PC-3 (cell line): ENCODE measurements around the gene VPS13A.

Source experiments
- EZH2 ChIP-seq: fragments of 300-600 bp; sonication (generic); IDR thresholded peaks from one replicate; pipeline ENCODE4 v1.6.1; 2017; ENCODE audit warnings: antibody characterized with exemption, mild to moderate bottlenecking, low read length; ENCODE audit not compliant: unreplicated experiment
- EZH2phosphoT487 ChIP-seq: fragments of 300-600 bp; sonication (generic); IDR thresholded peaks from 2 replicates; pipeline ENCODE4 v1.6.1; 2018; ENCODE audit warnings: mild to moderate bottlenecking, antibody characterized with exemption, low read length, borderline replicate concordance
- TF ChIP-seq, protein P1 (sequence below): fragments of 300-600 bp; sonication (generic); conservative IDR thresholded peaks from 2 replicates; pipeline ENCODE4 v1.5.1; 2017; ENCODE audit warnings: antibody characterized with exemption, low read depth, mild to moderate bottlenecking, low read length

DNA sequence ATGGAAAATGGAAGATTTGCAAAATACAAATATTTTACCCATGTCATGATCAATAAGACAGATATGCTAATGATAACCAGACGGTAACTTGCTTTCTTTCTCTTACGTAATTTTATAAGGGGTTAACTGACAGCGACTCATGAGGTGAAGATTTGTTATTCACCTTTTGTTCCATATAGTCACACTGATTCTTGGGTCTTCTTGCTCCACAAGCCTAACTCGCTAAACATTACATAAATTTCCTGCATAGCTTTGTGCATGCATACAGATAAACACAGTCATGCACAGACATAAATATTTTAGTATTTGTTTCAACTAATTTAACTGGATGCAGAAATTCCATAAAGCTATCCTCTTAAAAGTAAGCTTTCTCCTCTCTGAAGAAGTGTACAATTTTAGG is 225.9 kb downstream of the VPS13A start:
- TF ChIP-seq, protein P1, sequence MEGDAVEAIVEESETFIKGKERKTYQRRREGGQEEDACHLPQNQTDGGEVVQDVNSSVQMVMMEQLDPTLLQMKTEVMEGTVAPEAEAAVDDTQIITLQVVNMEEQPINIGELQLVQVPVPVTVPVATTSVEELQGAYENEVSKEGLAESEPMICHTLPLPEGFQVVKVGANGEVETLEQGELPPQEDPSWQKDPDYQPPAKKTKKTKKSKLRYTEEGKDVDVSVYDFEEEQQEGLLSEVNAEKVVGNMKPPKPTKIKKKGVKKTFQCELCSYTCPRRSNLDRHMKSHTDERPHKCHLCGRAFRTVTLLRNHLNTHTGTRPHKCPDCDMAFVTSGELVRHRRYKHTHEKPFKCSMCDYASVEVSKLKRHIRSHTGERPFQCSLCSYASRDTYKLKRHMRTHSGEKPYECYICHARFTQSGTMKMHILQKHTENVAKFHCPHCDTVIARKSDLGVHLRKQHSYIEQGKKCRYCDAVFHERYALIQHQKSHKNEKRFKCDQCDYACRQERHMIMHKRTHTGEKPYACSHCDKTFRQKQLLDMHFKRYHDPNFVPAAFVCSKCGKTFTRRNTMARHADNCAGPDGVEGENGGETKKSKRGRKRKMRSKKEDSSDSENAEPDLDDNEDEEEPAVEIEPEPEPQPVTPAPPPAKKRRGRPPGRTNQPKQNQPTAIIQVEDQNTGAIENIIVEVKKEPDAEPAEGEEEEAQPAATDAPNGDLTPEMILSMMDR, result no peak
- TF ChIP-seq EZH2 (no peak), EZH2phosphoT487 (no peak)
